Glutamatergic neuron (in vitro differentiated cells): ENCODE results near the gene VAX1. TPM values are rescaled to one million over a fixed set of nuclear protein-coding genes. Genes with fewer than 3 reads are reported as not detected.
A peak's percentile ranks its signal among the peaks of the same experiment; 100 is the strongest.
"Not testable (repeated sequence)": the region's sequence is repeated elsewhere in the genome, so short reads cannot be mapped to it uniquely, and the experiment has no call there.

Experiments
- DNase-seq: peaks from one replicate; pipeline ENCODE4 v3.0.0; 2022
- H3K27ac Mint-ChIP-seq: one replicate; pipeline ENCODE4 v1.8.0; 2020; ENCODE audit warnings: mild to moderate bottlenecking, mixed read lengths, inconsistent platforms; ENCODE audit not compliant: unreplicated experiment
- H3K27me3 Mint-ChIP-seq: one replicate; pipeline ENCODE4 v1.8.0; 2020; ENCODE audit warnings: mild to moderate bottlenecking, moderate library complexity, mixed read lengths, inconsistent platforms; ENCODE audit not compliant: unreplicated experiment
- H3K36me3 Mint-ChIP-seq: one replicate; pipeline ENCODE4 v1.8.0; 2020; ENCODE audit warnings: mild to moderate bottlenecking, mixed read lengths, inconsistent platforms; ENCODE audit not compliant: unreplicated experiment
- H3K4me1 Mint-ChIP-seq: one replicate; pipeline ENCODE4 v1.8.0; 2020; ENCODE audit warnings: mild to moderate bottlenecking, low read depth, mixed read lengths, inconsistent platforms; ENCODE audit not compliant: unreplicated experiment
- H3K4me3 Mint-ChIP-seq: one replicate; pipeline ENCODE4 v1.8.0; 2020; ENCODE audit warnings: mild to moderate bottlenecking, mixed read lengths, inconsistent platforms; ENCODE audit not compliant: unreplicated experiment
- H3K9me3 Mint-ChIP-seq: one replicate; pipeline ENCODE4 v1.8.0; 2020; ENCODE audit warnings: mild to moderate bottlenecking, moderate library complexity, mixed read lengths, inconsistent platforms; ENCODE audit not compliant: unreplicated experiment
- long read RNA-seq: library from polyadenylated mRNA; unstranded; transcript quantifications from one replicate; pipeline ENCODE4 v2.0.0, GENCODE V29; 2020; ENCODE audit not compliant: unreplicated experiment
- total RNA-seq: library from RNA; stranded (reverse); fragmentation: NEBNext Ultra II Directional; extraction: Animal tissue kit (Norgen Biotek cat#: 25700); gene quantifications from one replicate; pipeline ENCODE4 v1.2.1, GENCODE V29; 2021; ENCODE audit not compliant: unreplicated experiment
- TF ChIP-seq, protein P1 (sequence below): fragments of 200-600 bp; sonication (generic); IDR thresholded peaks from one replicate; pipeline ENCODE4 v1.5.0; 2021; ENCODE audit not compliant: partially characterized antibody, unreplicated experiment

Gene VAX1, protein sequence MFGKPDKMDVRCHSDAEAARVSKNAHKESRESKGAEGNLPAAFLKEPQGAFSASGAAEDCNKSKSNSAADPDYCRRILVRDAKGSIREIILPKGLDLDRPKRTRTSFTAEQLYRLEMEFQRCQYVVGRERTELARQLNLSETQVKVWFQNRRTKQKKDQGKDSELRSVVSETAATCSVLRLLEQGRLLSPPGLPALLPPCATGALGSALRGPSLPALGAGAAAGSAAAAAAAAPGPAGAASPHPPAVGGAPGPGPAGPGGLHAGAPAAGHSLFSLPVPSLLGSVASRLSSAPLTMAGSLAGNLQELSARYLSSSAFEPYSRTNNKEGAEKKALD
- 0.27 TPM for total RNA-seq
- long read RNA-seq = 0 reads

- Mint-ChIP-seq H3K4me1 (peaks cover 8% of the 10 kb centered on the region), H3K9me3 (peaks cover 14% of the 10 kb centered on the region), H3K27ac (peak within 1 kb of the TSS; percentile 22), H3K36me3 (no peaks in the 10 kb centered on the region), H3K4me3 (peak within 1 kb of the TSS; percentile 83), H3K27me3 (peaks cover 41% of the 10 kb centered on the region)
- TF ChIP-seq, protein P1, sequence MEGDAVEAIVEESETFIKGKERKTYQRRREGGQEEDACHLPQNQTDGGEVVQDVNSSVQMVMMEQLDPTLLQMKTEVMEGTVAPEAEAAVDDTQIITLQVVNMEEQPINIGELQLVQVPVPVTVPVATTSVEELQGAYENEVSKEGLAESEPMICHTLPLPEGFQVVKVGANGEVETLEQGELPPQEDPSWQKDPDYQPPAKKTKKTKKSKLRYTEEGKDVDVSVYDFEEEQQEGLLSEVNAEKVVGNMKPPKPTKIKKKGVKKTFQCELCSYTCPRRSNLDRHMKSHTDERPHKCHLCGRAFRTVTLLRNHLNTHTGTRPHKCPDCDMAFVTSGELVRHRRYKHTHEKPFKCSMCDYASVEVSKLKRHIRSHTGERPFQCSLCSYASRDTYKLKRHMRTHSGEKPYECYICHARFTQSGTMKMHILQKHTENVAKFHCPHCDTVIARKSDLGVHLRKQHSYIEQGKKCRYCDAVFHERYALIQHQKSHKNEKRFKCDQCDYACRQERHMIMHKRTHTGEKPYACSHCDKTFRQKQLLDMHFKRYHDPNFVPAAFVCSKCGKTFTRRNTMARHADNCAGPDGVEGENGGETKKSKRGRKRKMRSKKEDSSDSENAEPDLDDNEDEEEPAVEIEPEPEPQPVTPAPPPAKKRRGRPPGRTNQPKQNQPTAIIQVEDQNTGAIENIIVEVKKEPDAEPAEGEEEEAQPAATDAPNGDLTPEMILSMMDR = no peak
- peak; percentile 61 for DNase-seq
Observed at GRCh38 chr10:117137911-117138642, at the start of gene VAX1. Gene VAX1, minus strand, starts transcription at chr10:117138270. Its CDS starts 214 bp downstream, at chr10:117138056.

- no peak for DNase-seq
- H3K9me3 Mint-ChIP-seq = no peaks in the 10 kb centered on the region
- peaks cover 4% of the 10 kb centered on the region for H3K36me3 Mint-ChIP-seq
- H3K4me1 Mint-ChIP-seq = no peaks in the 10 kb centered on the region
- no peaks in the 10 kb centered on the region for H3K27me3 Mint-ChIP-seq
- H3K4me3 Mint-ChIP-seq = no peak overlapping the region
- no peak overlapping the region for H3K27ac Mint-ChIP-seq
- TF ChIP-seq, protein P1 = no peak
Observed at GRCh38 chr10:117186832-117187615, 49.0 kb upstream of the VAX1 start.

- not testable (repeated sequence) for H3K27ac Mint-ChIP-seq, H3K9me3 Mint-ChIP-seq, H3K27me3 Mint-ChIP-seq, H3K4me3 Mint-ChIP-seq, H3K4me1 Mint-ChIP-seq, DNase-seq, H3K36me3 Mint-ChIP-seq
Observed at GRCh38 chr10:117185817-117186216, 47.7 kb upstream of the VAX1 start.

- Mint-ChIP-seq H3K36me3 (peaks cover 4% of the 10 kb centered on the region), H3K4me3 (no peak overlapping the region), H3K27ac (no peak overlapping the region), H3K9me3 (no peaks in the 10 kb centered on the region), H3K27me3 (no peaks in the 10 kb centered on the region), H3K4me1 (no peaks in the 10 kb centered on the region)
- no peak for DNase-seq
- TF ChIP-seq, protein P1 = no peak
Observed at GRCh38 chr10:117184821-117185220, 46.8 kb upstream of the VAX1 start.

- Mint-ChIP-seq H3K4me1 (peaks cover under 1% of the 10 kb centered on the region), H3K4me3 (no peak overlapping the region), H3K9me3 (no peaks in the 10 kb centered on the region), H3K36me3 (peaks cover 4% of the 10 kb centered on the region), H3K27ac (no peak overlapping the region), H3K27me3 (no peaks in the 10 kb centered on the region)
- TF ChIP-seq, protein P1 = no peak
- DNase-seq = no peak
Observed at GRCh38 chr10:117184296-117184695, 46.2 kb upstream of the VAX1 start.
